Tibial nerve (tissue), 4 donors: ENCODE data around the gene PCDH9. TPM values are rescaled to one million over a fixed set of nuclear protein-coding genes. Genes with fewer than 3 reads are reported as not detected.
"Not testable (repeated sequence)": the region's sequence is repeated elsewhere in the genome, so short reads cannot be mapped to it uniquely, and the experiment has no call there.

ENCODE experiments used
- DNase-seq, 2 donors: peaks; one replicate each; pipeline ENCODE4 v3.0.0-alpha.2; 2019; ENCODE audit warnings: low spot score in 2 of 2
- H3K27ac ChIP-seq, 4 donors: fragments of 200-600 bp; sonication (generic) in 3 of 4; one replicate each; pipeline ENCODE4 v1.5.1; 2017 to 2019; ENCODE audit warnings: mild to moderate bottlenecking in 1 of 4
- H3K27me3 ChIP-seq, 2 donors: fragments of 200-600 bp; sonication (generic) in 1 of 2; one replicate each; pipeline versions ENCODE4 v1.5.1 to v1.6.0; 2017 to 2019
- H3K36me3 ChIP-seq, 3 donors: fragments of 200-600 bp; sonication (generic); one replicate each; pipeline ENCODE4 v1.5.1; 2018 to 2019
- H3K4me1 ChIP-seq, 4 donors: fragments of 200-600 bp; sonication (generic) in 3 of 4; one replicate each; pipeline ENCODE4 v1.5.1; 2017 to 2019
- H3K4me3 ChIP-seq, 4 donors: fragments of 200-600 bp; sonication (generic) in 3 of 4; one replicate each; pipeline ENCODE4 v1.5.1; 2017 to 2019; ENCODE audit warnings: mild to moderate bottlenecking in 1 of 4, moderate library complexity in 1 of 4
- H3K9me3 ChIP-seq, 4 donors: fragments of 200-600 bp; sonication (generic) in 3 of 4; one replicate each; pipeline ENCODE4 v1.5.1; 2017 to 2019
- CTCF ChIP-seq, 5 experiments: fragments of 200-600 bp in 3 of 5; fragments of 450-650 bp in 2 of 5; sonication (generic) in 3 of 5; IDR thresholded peaks; one replicate each; pipeline ENCODE4 v1.5.1; 2016 to 2019; ENCODE audit warnings: antibody characterized with exemption in 5 of 5, mild to moderate bottlenecking in 3 of 5, moderate library complexity in 2 of 5
- EP300 ChIP-seq, 2 donors: sonication (generic); formaldehyde crosslinking; IDR thresholded peaks; one replicate each; pipeline ENCODE4 v1.6.1; 2017; ENCODE audit warnings: antibody characterized with exemption in 2 of 2, mild to moderate bottlenecking in 1 of 2
- POLR2A ChIP-seq, 2 donors: fragments of 450-650 bp; IDR thresholded peaks; one replicate each; pipeline ENCODE4 v1.6.1; 2017; ENCODE audit warnings: antibody characterized with exemption in 2 of 2, mild to moderate bottlenecking in 2 of 2, moderate library complexity in 2 of 2
- WGBS, 2 donors: methylation state at CpG; one replicate each; pipeline ENCODE4 v1.1.5; 2018; 5-methylcytosine and 5-hydroxymethylcytosine counted together
- total RNA-seq, 4 donors: library from RNA; depleted of rRNA; stranded (reverse); fragments of >200 nt; gene quantifications; one replicate each; pipeline ENCODE4 v1.1.0, GENCODE V29; 2016

The PCDH9 gene
- total RNA-seq, 4 donors from 2014 or later = 11.8 to 28.6 (median 14.4) TPM

DNA sequence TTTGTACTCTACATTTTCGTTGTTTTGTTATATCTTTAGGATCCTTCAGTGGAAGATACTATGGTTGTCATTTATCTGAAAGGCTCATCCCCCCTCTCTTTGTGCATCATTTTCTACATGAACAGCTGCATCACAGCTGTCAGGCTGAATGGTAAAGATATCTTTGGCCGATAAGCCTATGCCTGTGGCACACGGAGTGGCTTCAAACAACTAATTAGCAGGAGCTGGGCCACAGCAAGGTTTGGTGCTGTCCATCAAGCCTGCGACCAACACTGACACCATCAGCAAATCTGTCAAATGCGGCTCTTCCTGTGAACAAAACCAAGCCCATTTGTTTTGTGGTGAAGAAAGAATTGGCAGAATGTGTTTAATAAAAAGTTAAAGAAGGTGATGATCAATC lies 334.4 kb downstream of the PCDH9 start:
- no peaks in the 10 kb centered on the region for H3K9me3 ChIP-seq
- WGBS, 2 donors = 78 to 82% methylated on average over 5 of the region's 5 CpGs
- no peak for TF ChIP-seq CTCF (IDR thresholded peaks at IDR 0.05)
- no peak for TF ChIP-seq POLR2A (IDR thresholded peaks at IDR 0.05)
- no peak for TF ChIP-seq EP300 (IDR thresholded peaks at IDR 0.05)
- H3K4me3 ChIP-seq = no peak overlapping the region
- no peaks in the 10 kb centered on the region for H3K27me3 ChIP-seq
- no peaks in the 10 kb centered on the region for H3K4me1 ChIP-seq
- no peaks in the 10 kb centered on the region for H3K36me3 ChIP-seq
- H3K27ac ChIP-seq = no peak overlapping the region
- no peak for DNase-seq

GRCh38 chr13:66895320-66895719 lies 334.8 kb downstream of the PCDH9 start:
- Histone ChIP-seq H3K27ac (no peak overlapping the region), H3K9me3 (no peaks in the 10 kb centered on the region), H3K27me3 (no peaks in the 10 kb centered on the region), H3K4me3 (no peak overlapping the region), H3K4me1 (no peaks in the 10 kb centered on the region), H3K36me3 (no peaks in the 10 kb centered on the region)
- 95 to 99% methylated on average over 3 of the region's 3 CpGs for WGBS, 2 donors
- DNase-seq = no peak
- no peak for TF ChIP-seq EP300 (IDR thresholded peaks at IDR 0.05)
- TF ChIP-seq POLR2A (IDR thresholded peaks at IDR 0.05) = no peak
- no peak for TF ChIP-seq CTCF (IDR thresholded peaks at IDR 0.05)

DNA sequence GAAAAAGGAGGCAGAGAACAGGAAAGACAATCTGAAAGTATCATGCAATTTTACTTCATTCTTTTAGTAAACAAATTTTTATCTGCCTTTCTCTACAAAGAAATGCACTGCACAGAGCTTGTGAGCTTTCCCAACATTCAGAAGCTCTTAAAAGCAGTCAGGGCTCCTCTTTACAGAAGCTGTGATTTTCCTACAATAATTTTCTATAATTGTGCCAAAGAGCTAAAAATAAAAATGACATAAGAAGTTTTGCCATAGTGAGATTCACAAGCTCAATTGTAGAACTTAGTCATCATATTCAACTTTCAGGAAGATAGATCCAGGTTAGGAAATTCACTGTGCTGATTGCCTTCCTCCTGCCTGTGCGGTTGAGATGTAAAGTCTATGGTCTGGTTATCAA lies 341.4 kb downstream of the PCDH9 start:
- H3K4me3 ChIP-seq = no peak overlapping the region
- H3K36me3 ChIP-seq = no peaks in the 10 kb centered on the region
- H3K27ac ChIP-seq = no peak overlapping the region
- whole genome bisulfite sequencing, 2 donors = 88 to 94% methylated on average over 1 of the region's 1 CpG
- TF ChIP-seq CTCF (IDR thresholded peaks at IDR 0.05) = no peak
- no peak for TF ChIP-seq POLR2A (IDR thresholded peaks at IDR 0.05)
- TF ChIP-seq EP300 (IDR thresholded peaks at IDR 0.05) = no peak
- no peak for DNase-seq
- no peaks in the 10 kb centered on the region for H3K27me3 ChIP-seq
- no peaks in the 10 kb centered on the region for H3K9me3 ChIP-seq
- H3K4me1 ChIP-seq = peaks cover 0 to 17% (median 6%) of the 10 kb centered on the region in 4 donors

DNA sequence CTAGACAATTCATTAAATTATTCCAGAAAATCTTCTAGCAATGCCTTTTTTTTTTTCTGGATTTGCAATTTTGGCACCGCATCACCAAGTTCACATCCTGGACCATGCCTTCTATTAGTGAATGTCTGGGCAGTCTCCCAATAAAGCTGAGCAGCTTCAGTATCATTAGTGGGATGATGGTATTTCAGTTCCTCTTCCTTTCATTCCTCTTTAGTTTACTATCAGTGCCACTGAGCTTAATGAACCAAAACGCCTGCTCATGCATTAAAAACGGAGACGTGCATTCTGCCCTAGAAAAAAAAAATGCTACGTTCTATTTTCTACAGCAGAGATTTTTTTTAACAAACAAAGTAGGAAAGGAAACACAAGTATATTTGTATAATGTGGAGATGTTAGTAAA lies 343.0 kb downstream of the PCDH9 start:
- no peaks in the 10 kb centered on the region for H3K27me3 ChIP-seq
- H3K9me3 ChIP-seq = no peaks in the 10 kb centered on the region
- DNase-seq = no peak
- H3K4me3 ChIP-seq = no peak overlapping the region
- no peak overlapping the region for H3K27ac ChIP-seq
- WGBS, 2 donors = 11 to 22% methylated on average over 5 of the region's 5 CpGs
- H3K36me3 ChIP-seq = no peaks in the 10 kb centered on the region
- peaks cover 0 to 17% (median 6%) of the 10 kb centered on the region in 4 donors for H3K4me1 ChIP-seq
- no peak for TF ChIP-seq POLR2A (IDR thresholded peaks at IDR 0.05)
- TF ChIP-seq EP300 (IDR thresholded peaks at IDR 0.05) = no peak
- TF ChIP-seq CTCF (IDR thresholded peaks at IDR 0.05) = no peak

DNA sequence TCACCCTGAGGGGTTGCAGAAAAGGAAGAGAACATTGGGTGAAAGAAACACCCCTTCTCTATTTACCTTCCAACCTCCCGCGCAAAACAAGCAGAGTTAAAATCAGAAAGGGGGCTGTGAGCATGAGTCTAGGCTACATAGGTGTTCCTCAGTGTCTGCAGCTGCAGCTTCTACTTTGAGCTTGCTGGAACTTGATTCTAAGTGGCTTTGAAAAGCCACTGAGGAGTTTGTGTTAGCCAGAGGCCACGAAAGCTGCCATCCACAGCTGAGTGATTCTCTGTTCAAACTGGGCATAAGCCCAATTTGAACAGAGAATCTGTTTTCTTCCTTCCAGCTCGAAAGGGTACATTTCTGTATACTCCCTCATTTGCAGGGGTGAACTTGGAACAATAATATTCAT lies 343.9 kb downstream of the PCDH9 start:
- TF ChIP-seq CTCF (IDR thresholded peaks at IDR 0.05) = no peak
- TF ChIP-seq EP300 (IDR thresholded peaks at IDR 0.05) = no peak
- no peak for TF ChIP-seq POLR2A (IDR thresholded peaks at IDR 0.05)
- Histone ChIP-seq H3K27me3 (no peaks in the 10 kb centered on the region), H3K36me3 (no peaks in the 10 kb centered on the region), H3K27ac (no peak overlapping the region), H3K9me3 (no peaks in the 10 kb centered on the region), H3K4me1 (peaks cover 0 to 17% (median 6%) of the 10 kb centered on the region in 4 donors), H3K4me3 (no peak overlapping the region)
- DNase-seq = no peak
- 46 to 54% methylated on average over 4 of the region's 4 CpGs for WGBS, 2 donors

DNA sequence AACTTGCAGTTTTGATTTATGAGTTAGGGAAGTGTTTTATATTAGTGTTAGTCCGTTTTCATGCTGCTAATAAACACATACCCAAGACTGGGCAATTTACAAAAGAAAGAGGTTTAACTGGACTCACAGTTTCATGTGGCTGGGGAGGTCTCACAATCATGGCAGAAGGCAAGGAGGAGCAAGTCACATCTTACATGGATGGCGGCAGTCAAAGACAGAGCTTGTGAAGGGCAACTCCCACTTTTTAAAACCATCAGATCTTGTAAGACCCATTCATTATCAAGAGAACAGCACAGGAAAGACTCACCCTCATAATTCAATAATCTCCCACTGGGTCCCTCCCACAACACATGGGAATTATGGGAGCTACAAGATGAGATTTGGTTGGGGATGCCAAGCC lies 349.0 kb downstream of the PCDH9 start:
- 92 to 93% methylated on average over 2 of the region's 2 CpGs for WGBS, 2 donors
- DNase-seq, H3K27me3 ChIP-seq, H3K9me3 ChIP-seq, H3K27ac ChIP-seq, H3K4me1 ChIP-seq, H3K36me3 ChIP-seq, H3K4me3 ChIP-seq: not testable (repeated sequence)
